ENCODE results near the gene CDYL. TPM values are rescaled to one million over a fixed set of nuclear protein-coding genes. Genes with fewer than 3 reads are reported as not detected.

CDYL gene
- total RNA-seq, 2 donors from 2014 or later = 6.6 to 8.0 TPM

GRCh38 chr6:4740032-4740431, 36.2 kb upstream of the CDYL start:
- intact Hi-C loops (cut with DNase I) = no loop called here
- DNase-seq = no peak
- no peak for ATAC-seq

GRCh38 chr6:4743062-4743461, 33.1 kb upstream of the CDYL start:
- H3K9me3 ChIP-seq = no peaks in the 10 kb centered on the region
- WGBS, 2 donors = 53 to 54% methylated on average over 2 of the region's 2 CpGs
- H3K27me3 ChIP-seq = no peaks in the 10 kb centered on the region
- DNase-seq (no peak), ATAC-seq (no peak)
- no peak for TF ChIP-seq CTCF (IDR thresholded peaks at IDR 0.05)
- TF ChIP-seq POLR2A (IDR thresholded peaks at IDR 0.05) = no peak
- H3K27ac ChIP-seq = no peak overlapping the region
- no peak overlapping the region for H3K4me3 ChIP-seq
- peaks cover 4% of the 10 kb centered on the region for H3K4me1 ChIP-seq
- H3K36me3 ChIP-seq (replicated peaks in 1 of 2; ENCODE audit: insufficient read depth in 1 of 2, low read depth in 2 of 2) = no peaks in the 10 kb centered on the region
- intact Hi-C loops (cut with DNase I) = no loop called here

More at GRCh38 chr6:4740032-4740431, 36.2 kb upstream of the CDYL start:
- no peaks in the 10 kb centered on the region for H3K9me3 ChIP-seq
- H3K27me3 ChIP-seq = no peaks in the 10 kb centered on the region
- no peaks in the 10 kb centered on the region for H3K36me3 ChIP-seq (replicated peaks in 1 of 2; ENCODE audit: insufficient read depth in 1 of 2, low read depth in 2 of 2)
- H3K4me1 ChIP-seq = peaks cover 4% of the 10 kb centered on the region
- WGBS, 2 donors = 47 to 63% methylated on average over 6 of the region's 6 CpGs
- no peak overlapping the region for H3K4me3 ChIP-seq
- no peak overlapping the region for H3K27ac ChIP-seq
- TF ChIP-seq CTCF (IDR thresholded peaks at IDR 0.05) = no peak
- no peak for TF ChIP-seq POLR2A (IDR thresholded peaks at IDR 0.05)

- Histone ChIP-seq H3K36me3 (replicated peaks in 1 of 2; ENCODE audit: insufficient read depth in 1 of 2, low read depth in 2 of 2) (no peaks in the 10 kb centered on the region), H3K4me3 (no peak overlapping the region), H3K9me3 (no peaks in the 10 kb centered on the region), H3K4me1 (peaks cover 4% of the 10 kb centered on the region), H3K27ac (no peak overlapping the region), H3K27me3 (no peaks in the 10 kb centered on the region)
- ATAC-seq (no peak), DNase-seq (no peak)
- WGBS, 2 donors = 80 to 92% methylated on average over 5 of the region's 5 CpGs
- intact Hi-C loops (cut with DNase I) = no loop called here
- TF ChIP-seq POLR2A (IDR thresholded peaks at IDR 0.05) = no peak
- TF ChIP-seq CTCF (IDR thresholded peaks at IDR 0.05) = no peak
Measured at GRCh38 chr6:4743926-4744325, 32.3 kb upstream of the CDYL start.

- H3K27me3 ChIP-seq = no peaks in the 10 kb centered on the region
- no peaks in the 10 kb centered on the region for H3K36me3 ChIP-seq (replicated peaks in 1 of 2; ENCODE audit: insufficient read depth in 1 of 2, low read depth in 2 of 2)
- peaks cover 3% of the 10 kb centered on the region for H3K4me1 ChIP-seq
- TF ChIP-seq POLR2A (IDR thresholded peaks at IDR 0.05) (no peak), CTCF (IDR thresholded peaks at IDR 0.05) (no peak)
- H3K4me3 ChIP-seq = no peak overlapping the region
- WGBS, 2 donors = 79 to 85% methylated on average over 2 of the region's 2 CpGs
- H3K27ac ChIP-seq = no peak overlapping the region
- intact Hi-C loops (cut with DNase I) = no loop called here
- H3K9me3 ChIP-seq = no peaks in the 10 kb centered on the region
- no peak for ATAC-seq
- DNase-seq = no peak
Measured at GRCh38 chr6:4747588-4747987, 28.6 kb upstream of the CDYL start.

GRCh38 chr6:4751823-4752464, 24.3 kb upstream of the CDYL start:
- H3K27ac ChIP-seq = no peak overlapping the region
- no peaks in the 10 kb centered on the region for H3K4me1 ChIP-seq
- H3K36me3 ChIP-seq (replicated peaks in 1 of 2; ENCODE audit: insufficient read depth in 1 of 2, low read depth in 2 of 2) = no peaks in the 10 kb centered on the region
- H3K4me3 ChIP-seq = no peak overlapping the region
- TF ChIP-seq CTCF (IDR thresholded peaks at IDR 0.05) (no peak), POLR2A (IDR thresholded peaks at IDR 0.05) (no peak)
- no peaks in the 10 kb centered on the region for H3K9me3 ChIP-seq
- no peaks in the 10 kb centered on the region for H3K27me3 ChIP-seq
- intact Hi-C loops (cut with DNase I) = no loop called here
- DNase-seq (no peak), ATAC-seq (no peak)
- whole genome bisulfite sequencing, 2 donors = 47 to 50% methylated on average over 7 of the region's 7 CpGs

Data from body of pancreas (tissue), 4 donors.